ENCODE measurements around the gene ZMYND15.
"Not testable (repeated sequence)": the region's sequence is repeated elsewhere in the genome, so short reads cannot be mapped to it uniquely, and the experiment has no call there.

The ZMYND15 gene, protein sequence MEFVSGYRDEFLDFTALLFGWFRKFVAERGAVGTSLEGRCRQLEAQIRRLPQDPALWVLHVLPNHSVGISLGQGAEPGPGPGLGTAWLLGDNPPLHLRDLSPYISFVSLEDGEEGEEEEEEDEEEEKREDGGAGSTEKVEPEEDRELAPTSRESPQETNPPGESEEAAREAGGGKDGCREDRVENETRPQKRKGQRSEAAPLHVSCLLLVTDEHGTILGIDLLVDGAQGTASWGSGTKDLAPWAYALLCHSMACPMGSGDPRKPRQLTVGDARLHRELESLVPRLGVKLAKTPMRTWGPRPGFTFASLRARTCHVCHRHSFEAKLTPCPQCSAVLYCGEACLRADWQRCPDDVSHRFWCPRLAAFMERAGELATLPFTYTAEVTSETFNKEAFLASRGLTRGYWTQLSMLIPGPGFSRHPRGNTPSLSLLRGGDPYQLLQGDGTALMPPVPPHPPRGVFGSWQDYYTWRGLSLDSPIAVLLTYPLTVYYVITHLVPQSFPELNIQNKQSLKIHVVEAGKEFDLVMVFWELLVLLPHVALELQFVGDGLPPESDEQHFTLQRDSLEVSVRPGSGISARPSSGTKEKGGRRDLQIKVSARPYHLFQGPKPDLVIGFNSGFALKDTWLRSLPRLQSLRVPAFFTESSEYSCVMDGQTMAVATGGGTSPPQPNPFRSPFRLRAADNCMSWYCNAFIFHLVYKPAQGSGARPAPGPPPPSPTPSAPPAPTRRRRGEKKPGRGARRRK

DNA sequence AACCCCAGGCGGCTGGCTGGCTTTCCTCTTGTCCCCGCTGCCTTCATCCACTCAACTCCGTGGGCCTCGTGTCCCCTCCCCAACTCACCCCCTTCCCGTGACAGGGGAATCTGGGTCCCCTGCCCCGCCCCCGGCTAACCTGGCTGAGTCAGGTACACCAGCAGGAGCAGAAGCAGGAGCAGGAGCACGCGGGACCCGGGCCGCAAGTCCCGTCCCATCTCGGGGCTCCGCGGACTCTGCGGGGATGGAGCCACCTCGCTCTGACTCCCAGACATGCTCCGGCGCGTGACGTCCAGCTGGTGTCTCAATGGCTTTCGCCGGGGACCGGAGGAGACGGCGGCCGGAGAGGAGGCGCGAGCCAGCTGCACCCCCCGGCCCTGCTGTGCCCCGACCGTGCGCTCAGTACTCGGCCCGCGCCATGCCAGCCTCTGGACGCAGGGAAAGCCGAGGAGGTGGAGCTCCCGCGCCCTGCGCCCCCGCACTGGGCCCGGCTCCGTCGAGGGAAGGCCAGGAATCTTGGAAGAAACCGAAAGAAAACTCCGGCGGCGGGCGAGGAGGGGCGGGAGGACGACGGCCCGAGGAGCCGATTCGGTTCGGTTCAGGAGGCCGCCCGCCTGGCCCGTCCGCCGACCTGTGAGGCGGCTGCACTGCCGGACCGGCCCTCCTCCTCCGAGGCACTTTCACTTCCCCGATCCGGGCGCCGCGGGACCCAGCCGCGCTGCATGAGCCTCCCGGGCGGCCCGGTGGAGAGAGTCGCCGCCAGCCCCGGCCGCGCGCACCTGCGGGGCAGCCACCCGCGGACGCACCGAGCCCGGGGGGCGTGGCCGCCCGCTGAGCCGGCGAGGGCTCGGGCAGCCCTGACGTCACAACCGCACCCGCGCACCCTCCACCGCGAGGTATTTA lies at the start of gene ZMYND15, which contains the start of gene CXCL16:
TSS of gene ZMYND15 (plus strand) at position 712 of the 903 bp plus-strand sequence. CDS start 716 bp downstream, outside the sequence.
TSS of gene CXCL16 (minus strand) at position 807 of the 903 bp plus-strand sequence. CDS start at position 218, 589 bp downstream.
- no peak for DNase-seq (ENCODE audit: low spot score)

DNA sequence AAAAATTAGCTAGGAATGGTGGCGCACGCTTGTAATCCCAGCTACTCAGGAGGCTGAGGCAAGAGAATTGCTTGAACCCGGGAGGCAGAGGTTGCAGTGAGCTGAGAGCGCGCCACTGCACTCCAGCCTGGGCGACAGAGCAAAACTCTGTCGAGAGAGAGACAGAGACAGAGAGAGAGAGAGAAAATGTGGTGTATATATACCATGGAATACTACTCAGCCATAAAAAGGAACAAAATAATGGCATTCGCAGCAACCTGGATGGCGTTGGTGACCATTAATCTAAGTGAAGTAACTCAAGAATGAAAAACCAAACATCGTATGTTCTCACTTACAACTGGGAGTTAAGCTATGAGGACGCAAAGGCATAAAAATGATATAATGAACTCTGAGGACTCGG lies 49.8 kb upstream of the ZMYND15 start:
- DNase-seq (ENCODE audit: low spot score), result not testable (repeated sequence)

- DNase-seq (ENCODE audit: low spot score), result no peak
Measured at GRCh38 chr17:4690745-4691144, 48.9 kb upstream of the ZMYND15 start.

- DNase-seq (ENCODE audit: low spot score), result no peak
Measured at GRCh38 chr17:4691686-4692085, 47.9 kb upstream of the ZMYND15 start.

DNA sequence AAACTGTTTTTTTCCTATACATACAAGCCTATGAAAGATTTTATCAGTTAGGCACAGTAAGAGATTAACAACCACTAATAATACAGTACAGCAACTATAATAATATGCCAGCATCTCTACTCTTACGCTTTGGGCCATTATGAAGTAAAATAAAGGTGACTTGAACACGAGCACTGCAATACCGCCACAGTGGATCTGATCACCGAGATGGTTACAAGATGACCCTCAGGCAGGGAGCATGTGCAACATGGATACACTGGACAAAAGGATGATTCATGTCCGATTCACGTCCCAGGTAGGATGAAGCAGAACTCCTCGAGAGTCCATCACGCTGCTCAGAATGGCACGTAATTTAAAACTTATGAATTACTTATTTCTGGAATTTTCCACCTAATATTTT lies 46.2 kb upstream of the ZMYND15 start:
- DNase-seq (ENCODE audit: low spot score), result no peak

DNA sequence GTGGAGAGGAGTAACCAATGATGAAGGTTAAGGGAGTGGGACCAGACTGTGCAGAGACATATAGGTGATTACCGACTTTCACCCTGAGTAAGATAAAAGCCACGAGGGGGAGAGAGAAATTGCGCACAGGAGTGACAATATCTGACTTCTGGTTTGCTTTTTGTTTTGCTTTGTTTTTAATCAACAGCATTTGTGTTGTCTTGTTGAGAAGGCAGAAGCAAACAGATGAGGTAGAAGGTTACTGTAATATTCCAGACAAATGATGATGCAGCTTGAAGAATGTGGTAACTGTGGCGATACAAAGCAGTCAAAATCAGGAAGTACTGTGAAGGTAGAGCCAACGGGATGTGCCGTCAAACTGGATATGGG lies 43.2 kb upstream of the ZMYND15 start:
- no peak for DNase-seq (ENCODE audit: low spot score)

- DNase-seq (ENCODE audit: low spot score), result not testable (repeated sequence)
Measured at GRCh38 chr17:4699401-4700056, 40.1 kb upstream of the ZMYND15 start.

- DNase-seq (ENCODE audit: low spot score), result no peak
Measured at GRCh38 chr17:4701116-4701515, 38.5 kb upstream of the ZMYND15 start.

GRCh38 chr17:4703330-4703691 lies 36.3 kb upstream of the ZMYND15 start:
- DNase-seq (ENCODE audit: low spot score), result no peak

DNA sequence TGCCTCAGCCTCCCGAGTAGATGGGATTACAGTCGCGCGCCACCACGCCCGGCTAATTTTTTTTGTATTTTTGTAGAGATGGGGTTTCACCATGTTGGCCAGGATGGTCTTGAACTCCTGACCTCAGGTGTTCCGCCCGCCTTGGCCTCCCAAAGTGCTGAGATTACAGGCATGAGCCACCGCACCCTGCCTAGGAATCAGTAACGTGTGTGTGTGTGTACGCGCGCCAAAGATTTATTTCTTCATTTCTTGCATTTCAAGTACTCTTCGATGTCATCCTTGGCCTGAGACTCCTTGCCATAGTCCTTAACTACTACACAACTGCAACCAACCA lies 35.1 kb upstream of the ZMYND15 start:
- not testable (repeated sequence) for DNase-seq (ENCODE audit: low spot score)

GRCh38 chr17:4704991-4705390 lies 34.6 kb upstream of the ZMYND15 start:
- no peak for DNase-seq (ENCODE audit: low spot score)

DNA sequence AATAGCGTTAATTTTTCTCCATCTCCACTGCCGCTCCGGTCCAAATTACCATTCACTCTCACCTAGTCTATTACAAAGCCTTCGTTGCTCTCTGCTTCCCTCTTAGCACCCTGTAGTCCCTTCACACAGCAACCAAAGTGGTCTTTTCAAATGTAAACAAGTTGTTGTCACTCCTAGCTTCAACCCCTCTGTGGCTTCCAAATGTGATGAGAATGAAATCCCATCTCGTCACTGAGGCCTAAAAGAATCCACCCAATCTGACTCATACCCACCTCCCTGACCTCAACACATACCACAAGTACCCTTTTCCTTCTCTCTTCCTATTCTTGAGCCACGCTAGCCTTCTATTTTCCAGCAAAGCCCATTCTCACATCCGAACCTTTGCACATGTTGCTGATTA lies 33.5 kb upstream of the ZMYND15 start:
- no peak for DNase-seq (ENCODE audit: low spot score)

DNA sequence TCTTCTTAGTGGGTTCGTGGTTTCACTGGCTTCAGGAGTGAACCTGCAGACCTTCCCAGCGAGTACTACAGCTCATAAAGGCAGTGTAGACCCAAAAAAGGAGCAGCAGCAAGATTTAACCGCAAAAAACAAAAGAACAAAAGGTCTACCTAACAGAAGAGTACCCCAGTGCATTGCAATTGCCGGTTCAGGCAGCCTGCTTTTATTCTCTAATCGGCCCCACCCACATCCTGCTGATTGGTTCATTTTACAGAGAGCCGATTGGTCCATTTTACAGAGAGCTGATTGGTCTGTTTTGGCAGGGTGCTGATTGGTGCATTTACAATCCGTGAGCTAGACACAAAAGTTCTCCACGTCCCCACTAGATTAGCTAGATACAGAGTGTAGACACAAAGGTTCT lies 31.2 kb upstream of the ZMYND15 start:
- DNase-seq (ENCODE audit: low spot score), result no peak

GRCh38 chr17:4709794-4710692 lies 29.6 kb upstream of the ZMYND15 start, which contains the start of gene ARRB2:
ARRB2 (plus strand) TSS chr17:4710632; CDS start chr17:4710722, 90 bp downstream.
- peak; percentile 99 for DNase-seq (ENCODE audit: low spot score)

DNA sequence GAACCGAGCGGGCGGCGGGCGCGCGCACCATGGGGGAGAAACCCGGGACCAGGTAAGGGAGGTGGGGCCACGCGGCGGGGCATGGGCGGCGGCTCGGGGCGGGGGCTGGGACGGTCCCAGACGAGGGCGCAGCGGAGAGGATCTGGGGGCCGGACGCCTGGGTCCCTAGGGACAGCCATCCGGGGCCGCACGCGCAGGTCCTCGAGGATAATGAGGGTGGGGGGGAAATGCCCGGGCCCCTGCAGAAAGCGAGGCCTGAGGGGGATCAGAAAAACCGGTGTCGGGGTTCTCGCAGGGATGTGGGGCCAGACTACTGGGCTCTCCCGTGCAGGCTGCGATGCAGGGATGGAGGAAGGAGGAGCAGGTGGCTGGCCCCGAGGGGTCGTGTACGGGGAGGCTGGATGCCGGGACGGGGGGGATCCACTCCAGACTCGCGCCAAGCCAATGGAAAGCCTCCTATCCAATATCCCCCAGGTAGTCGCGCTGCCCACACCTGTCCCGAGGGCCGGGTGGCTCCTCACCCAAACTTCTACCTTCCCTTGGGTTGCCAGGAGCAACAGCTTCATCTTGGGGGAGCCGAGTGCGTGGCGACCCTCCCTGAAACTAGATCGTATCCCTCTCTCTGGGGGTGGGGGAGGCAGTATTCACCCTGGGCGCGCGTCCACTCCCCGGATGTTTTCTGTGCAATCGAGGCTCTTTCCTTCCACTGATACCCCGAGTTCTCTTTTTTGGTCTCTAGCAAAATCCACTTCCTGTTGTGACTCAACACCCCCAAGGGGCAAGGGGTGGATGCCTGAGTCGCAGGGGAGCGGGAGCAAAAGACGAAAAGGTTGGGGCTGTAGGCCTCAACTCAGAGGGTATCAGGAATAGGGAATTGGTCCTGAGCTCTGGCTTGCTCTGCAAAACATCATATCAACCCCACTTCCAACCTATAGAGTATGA lies 28.7 kb upstream of the ZMYND15 start:
- DNase-seq (ENCODE audit: low spot score), result no peak

- no peak for DNase-seq (ENCODE audit: low spot score)
Measured at GRCh38 chr17:4711661-4712181, 27.9 kb upstream of the ZMYND15 start.

DNA sequence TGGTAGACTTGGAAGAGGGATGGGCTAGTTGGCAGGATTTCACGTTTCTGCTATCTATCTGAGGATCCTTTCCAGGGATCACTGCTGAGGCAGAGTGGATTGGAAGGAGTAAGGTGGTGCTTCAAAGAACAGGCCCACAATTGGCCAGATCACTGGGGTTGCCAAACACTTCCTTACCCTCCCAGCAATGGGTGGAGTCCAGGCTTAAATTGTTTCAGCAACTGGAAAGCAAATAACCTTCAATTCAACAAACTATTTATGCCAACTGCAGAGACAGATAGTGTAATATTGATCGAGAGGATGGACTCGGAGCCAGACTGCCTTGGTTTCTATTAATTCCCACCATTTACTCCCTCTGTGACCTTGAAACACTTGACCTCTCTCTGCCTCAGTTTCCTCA lies 27.1 kb upstream of the ZMYND15 start:
- no peak for DNase-seq (ENCODE audit: low spot score)

DNA sequence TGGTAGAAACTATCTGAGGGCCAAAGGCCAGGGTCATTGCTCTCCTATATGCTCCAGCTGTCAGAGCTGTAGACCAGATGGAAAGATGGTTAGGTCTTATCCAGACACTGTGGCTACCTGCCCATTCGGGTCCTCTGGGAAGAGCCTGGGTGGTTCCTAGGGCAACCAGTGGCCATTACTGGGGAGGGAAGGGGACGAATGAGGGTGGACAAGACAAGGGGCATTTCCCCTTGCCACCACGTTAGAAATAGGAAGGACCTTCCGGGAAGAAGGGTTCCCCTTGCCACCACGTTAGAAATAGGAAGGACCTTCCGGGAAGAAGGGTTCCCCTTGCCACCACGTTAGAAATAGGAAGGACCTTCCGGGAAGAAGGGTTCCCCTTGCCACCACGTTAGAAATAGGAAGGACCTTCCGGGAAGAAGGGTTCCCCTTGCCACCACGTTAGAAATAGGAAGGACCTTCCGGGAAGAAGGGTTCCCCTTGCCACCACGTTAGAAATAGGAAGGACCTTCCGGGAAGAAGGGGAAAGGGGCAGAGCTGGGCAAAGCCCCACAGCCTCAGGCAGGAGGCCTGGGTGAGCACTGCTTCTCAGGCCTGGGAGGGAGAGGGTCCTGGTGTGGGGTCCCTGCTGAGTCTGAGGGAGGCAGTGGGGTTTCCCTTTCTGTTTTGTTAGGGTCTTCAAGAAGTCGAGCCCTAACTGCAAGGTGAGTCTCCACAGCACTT lies 25.1 kb upstream of the ZMYND15 start:
- not testable (repeated sequence) for DNase-seq (ENCODE audit: low spot score)

Measured in putamen (tissue), 1 donor.